Suprapubic skin (tissue), 4 donors: ENCODE data around the gene HLA-DOA.

Experiments
- EP300 ChIP-seq: sonication (generic); formaldehyde crosslinking; IDR thresholded peaks from one replicate; pipeline ENCODE4 v1.6.1; 2017; ENCODE audit warnings: antibody characterized with exemption
- POLR2A ChIP-seq, 2 donors: fragments of 450-650 bp; IDR thresholded peaks; one replicate each; pipeline ENCODE4 v1.6.1; 2017; ENCODE audit warnings: antibody characterized with exemption in 2 of 2, mild to moderate bottlenecking in 2 of 2, moderate library complexity in 2 of 2
- POLR2AphosphoS5 ChIP-seq, 3 donors: sonication (generic); formaldehyde crosslinking; IDR thresholded peaks; one replicate each; pipeline ENCODE4 v1.6.1; 2017; ENCODE audit warnings: antibody characterized with exemption in 3 of 3
- TF ChIP-seq, protein P1 (sequence below), 2 donors: fragments of 200-600 bp in 1 of 2; fragments of 450-650 bp in 1 of 2; sonication (generic) in 1 of 2; IDR thresholded peaks; one replicate each; pipeline ENCODE4 v1.5.1; 2016 to 2019; ENCODE audit warnings: antibody characterized with exemption in 2 of 2, mild to moderate bottlenecking in 1 of 2, moderate library complexity in 1 of 2

- TF ChIP-seq, protein P1, sequence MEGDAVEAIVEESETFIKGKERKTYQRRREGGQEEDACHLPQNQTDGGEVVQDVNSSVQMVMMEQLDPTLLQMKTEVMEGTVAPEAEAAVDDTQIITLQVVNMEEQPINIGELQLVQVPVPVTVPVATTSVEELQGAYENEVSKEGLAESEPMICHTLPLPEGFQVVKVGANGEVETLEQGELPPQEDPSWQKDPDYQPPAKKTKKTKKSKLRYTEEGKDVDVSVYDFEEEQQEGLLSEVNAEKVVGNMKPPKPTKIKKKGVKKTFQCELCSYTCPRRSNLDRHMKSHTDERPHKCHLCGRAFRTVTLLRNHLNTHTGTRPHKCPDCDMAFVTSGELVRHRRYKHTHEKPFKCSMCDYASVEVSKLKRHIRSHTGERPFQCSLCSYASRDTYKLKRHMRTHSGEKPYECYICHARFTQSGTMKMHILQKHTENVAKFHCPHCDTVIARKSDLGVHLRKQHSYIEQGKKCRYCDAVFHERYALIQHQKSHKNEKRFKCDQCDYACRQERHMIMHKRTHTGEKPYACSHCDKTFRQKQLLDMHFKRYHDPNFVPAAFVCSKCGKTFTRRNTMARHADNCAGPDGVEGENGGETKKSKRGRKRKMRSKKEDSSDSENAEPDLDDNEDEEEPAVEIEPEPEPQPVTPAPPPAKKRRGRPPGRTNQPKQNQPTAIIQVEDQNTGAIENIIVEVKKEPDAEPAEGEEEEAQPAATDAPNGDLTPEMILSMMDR (IDR thresholded peaks at IDR 0.05): no peak
- TF ChIP-seq POLR2A (IDR thresholded peaks at IDR 0.05) (no peak), POLR2AphosphoS5 (IDR thresholded peaks at IDR 0.05) (no peak), EP300 (no peak)
Measured at GRCh38 chr6:32977953-32978324, 31.5 kb downstream of the HLA-DOA start.
